ENCODE results near the gene FCN1. TPM values are rescaled to one million over a fixed set of nuclear protein-coding genes. Genes with fewer than 3 reads are reported as not detected.

Gene FCN1
- total and polyA plus RNA-seq, 10 of the 15 experiments (the other 5 are each of a cell fraction or from before 2014, with no cell fraction given), result 0.08 TPM; not detected in 9

- TF ChIP-seq KLF5 (IDR thresholded peaks at IDR 0.05; ENCODE audit: partially characterized antibody) (no peak), SREBF1 (IDR thresholded peaks at IDR 0.05; ENCODE audit: low read length) (no peak), RCOR1 (conservative IDR thresholded peaks at IDR 0.05; ENCODE audit: low read depth, low read length) (no peak), ZBED1 (IDR thresholded peaks at IDR 0.05; ENCODE audit: borderline replicate concordance) (no peak), RB1 (IDR thresholded peaks at IDR 0.05; ENCODE audit: borderline replicate concordance) (no peak), HCFC1 (IDR thresholded peaks at IDR 0.05; ENCODE audit: low read length) (no peak), MEF2B (IDR thresholded peaks at IDR 0.05; ENCODE audit: partially characterized antibody, poor library complexity, severe bottlenecking) (no peak), BCL11A (IDR thresholded peaks at IDR 0.05; ENCODE audit: low read depth, low read length) (no peak), ZBTB40 (IDR thresholded peaks at IDR 0.05; ENCODE audit: borderline replicate concordance) (no peak), ASH2L (IDR thresholded peaks at IDR 0.05; ENCODE audit: borderline replicate concordance, low read depth) (no peak)
Measured at GRCh38 chr9:134951461-134951860, 33.7 kb upstream of the FCN1 start (continued).

Data from GM12878 (cell line).